ENCODE results near the gene FAM13B.

- TF ChIP-seq CTCF (IDR thresholded peaks at IDR 0.05) (no peak), POLR2A (IDR thresholded peaks at IDR 0.05) (no peak)
Observed at GRCh38 chr5:137938751-137939143, 94.1 kb downstream of the FAM13B start.
